Chondrocyte (in vitro differentiated cells): ENCODE results near the gene AMH. TPM values are rescaled to one million over a fixed set of nuclear protein-coding genes. Genes with fewer than 3 reads are reported as not detected.

Source experiments
- DNase-seq: peaks from one replicate; pipeline ENCODE4 v3.0.0; 2021; ENCODE audit warnings: mixed read lengths, low spot score
- H3K27ac Mint-ChIP-seq: one replicate; pipeline ENCODE4 v1.8.0; 2021; ENCODE audit warnings: mild to moderate bottlenecking, moderate library complexity, mixed read lengths; ENCODE audit not compliant: unreplicated experiment
- H3K27me3 Mint-ChIP-seq: 2 replicates; pipeline ENCODE4 v1.8.0; 2021; ENCODE audit warnings: low read depth, mixed read lengths
- H3K36me3 Mint-ChIP-seq: 2 replicates; pipeline ENCODE4 v1.8.0; 2021; ENCODE audit warnings: low read depth, mixed read lengths
- H3K4me1 Mint-ChIP-seq: 2 replicates; pipeline ENCODE4 v1.8.0; 2021; ENCODE audit warnings: low read depth, mild to moderate bottlenecking, mixed read lengths
- H3K4me3 Mint-ChIP-seq: one replicate; pipeline ENCODE4 v1.8.0; 2021; ENCODE audit warnings: mild to moderate bottlenecking, moderate library complexity, mixed read lengths; ENCODE audit not compliant: unreplicated experiment
- H3K9me3 Mint-ChIP-seq: 2 replicates; pipeline ENCODE4 v1.8.0; 2021; ENCODE audit warnings: low read depth, mixed read lengths
- total RNA-seq: library from RNA; stranded (reverse); gene quantifications from 3 replicates; pipeline ENCODE4 v1.2.1, GENCODE V29; 2021
- TF ChIP-seq, protein P1 (sequence below): fragments of 200-600 bp; sonication (generic); IDR thresholded peaks from 2 replicates; pipeline ENCODE4 v1.5.0; 2021; ENCODE audit warnings: antibody characterized with exemption, mild to moderate bottlenecking, moderate library complexity

AMH gene
- total RNA-seq, 1 donor from 2014 or later: 10.8 TPM

DNA sequence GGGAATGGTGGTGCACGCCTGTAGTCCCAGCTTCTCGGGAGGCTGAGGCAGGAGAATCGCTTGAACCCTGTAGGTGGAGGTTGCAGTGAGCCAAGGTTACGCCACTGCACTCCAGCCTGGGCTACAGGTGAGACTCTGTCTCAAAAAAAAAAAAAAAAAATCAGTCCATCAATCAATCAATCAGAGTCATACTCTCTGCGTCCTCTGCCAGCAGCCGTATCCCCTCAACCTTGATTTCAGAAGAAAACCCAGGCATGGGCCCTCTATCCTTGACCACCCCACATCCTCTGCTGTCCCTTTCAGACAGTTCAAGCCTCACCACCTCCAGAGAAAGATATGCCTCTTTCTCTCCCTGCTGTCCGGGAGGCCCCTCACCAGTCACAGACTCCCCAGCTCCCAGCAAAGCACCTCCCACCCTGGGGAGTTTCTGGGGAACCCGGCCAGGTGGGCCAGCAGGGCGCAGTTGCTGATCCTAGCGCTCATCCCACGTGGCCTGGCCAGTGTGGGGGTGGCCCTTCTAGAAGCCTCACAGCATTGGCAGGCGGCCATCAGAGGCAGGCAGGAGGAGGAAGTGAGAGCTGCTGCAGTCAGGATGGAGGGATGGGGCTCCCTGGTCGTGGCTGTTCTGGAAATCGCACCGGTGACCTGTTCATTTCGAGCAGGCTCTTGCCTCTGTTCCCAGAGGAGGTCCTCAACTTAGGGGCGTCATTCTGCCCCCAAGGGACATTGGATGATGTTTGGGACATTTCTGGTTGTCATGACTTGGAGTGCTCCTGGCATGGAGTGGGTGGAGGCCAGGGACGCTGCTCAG lies 17.3 kb downstream of the AMH start:
- H3K36me3 Mint-ChIP-seq: peaks cover under 1% of the 10 kb centered on the region
- peak; percentile 90 for DNase-seq
- H3K27ac Mint-ChIP-seq: peak overlapping the region; percentile 1

DNA sequence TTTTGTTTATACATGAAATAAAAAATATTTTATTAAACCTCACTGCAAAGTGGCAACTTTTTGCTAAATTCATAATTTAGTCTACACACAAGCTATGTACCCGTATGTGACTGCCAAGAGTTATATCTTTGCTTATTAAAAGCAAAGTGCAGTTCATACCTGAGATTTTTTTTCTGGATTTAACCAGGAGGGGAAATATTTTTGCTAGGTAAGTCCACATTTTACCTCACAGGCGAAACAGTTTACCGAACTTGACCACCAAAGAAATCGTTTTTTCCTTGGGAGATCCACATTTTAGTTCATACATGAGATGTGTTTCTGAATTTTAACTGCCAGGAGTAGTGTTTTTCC lies 19.3 kb downstream of the AMH start:
- Mint-ChIP-seq H3K27me3 (no peaks in the 10 kb centered on the region), H3K9me3 (no peaks in the 10 kb centered on the region), H3K4me1 (peaks cover 30% of the 10 kb centered on the region), H3K36me3 (peaks cover 8% of the 10 kb centered on the region), H3K4me3 (peak overlapping the region; percentile 90), H3K27ac (no peak overlapping the region)
- TF ChIP-seq, protein P1, sequence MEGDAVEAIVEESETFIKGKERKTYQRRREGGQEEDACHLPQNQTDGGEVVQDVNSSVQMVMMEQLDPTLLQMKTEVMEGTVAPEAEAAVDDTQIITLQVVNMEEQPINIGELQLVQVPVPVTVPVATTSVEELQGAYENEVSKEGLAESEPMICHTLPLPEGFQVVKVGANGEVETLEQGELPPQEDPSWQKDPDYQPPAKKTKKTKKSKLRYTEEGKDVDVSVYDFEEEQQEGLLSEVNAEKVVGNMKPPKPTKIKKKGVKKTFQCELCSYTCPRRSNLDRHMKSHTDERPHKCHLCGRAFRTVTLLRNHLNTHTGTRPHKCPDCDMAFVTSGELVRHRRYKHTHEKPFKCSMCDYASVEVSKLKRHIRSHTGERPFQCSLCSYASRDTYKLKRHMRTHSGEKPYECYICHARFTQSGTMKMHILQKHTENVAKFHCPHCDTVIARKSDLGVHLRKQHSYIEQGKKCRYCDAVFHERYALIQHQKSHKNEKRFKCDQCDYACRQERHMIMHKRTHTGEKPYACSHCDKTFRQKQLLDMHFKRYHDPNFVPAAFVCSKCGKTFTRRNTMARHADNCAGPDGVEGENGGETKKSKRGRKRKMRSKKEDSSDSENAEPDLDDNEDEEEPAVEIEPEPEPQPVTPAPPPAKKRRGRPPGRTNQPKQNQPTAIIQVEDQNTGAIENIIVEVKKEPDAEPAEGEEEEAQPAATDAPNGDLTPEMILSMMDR: no peak
- DNase-seq: no peak

More for the DNA sequence above, 17.3 kb downstream of the AMH start:
- TF ChIP-seq, protein P1: no peak
- Mint-ChIP-seq H3K4me1 (peaks cover 13% of the 10 kb centered on the region), H3K9me3 (no peaks in the 10 kb centered on the region), H3K27me3 (no peaks in the 10 kb centered on the region), H3K4me3 (no peak overlapping the region)

DNA sequence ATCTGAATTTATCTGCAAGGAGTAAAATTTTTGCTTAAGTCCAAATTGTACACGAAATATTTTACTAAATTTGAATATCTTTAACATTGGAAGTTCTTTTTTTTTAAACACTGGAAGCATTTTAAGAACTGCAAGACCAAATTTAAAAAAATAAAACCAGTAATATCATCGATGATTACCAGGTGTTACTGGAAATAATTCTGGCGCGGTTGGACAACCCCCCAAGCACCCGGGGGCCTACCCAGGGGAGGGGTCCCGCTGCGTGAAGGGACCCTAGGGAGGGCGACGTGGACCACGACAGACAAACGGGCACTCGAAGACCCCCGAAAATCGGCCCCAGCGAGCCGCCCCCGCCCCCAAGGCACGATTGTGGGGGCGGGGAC lies 19.7 kb downstream of the AMH start:
- no peaks in the 10 kb centered on the region for H3K9me3 Mint-ChIP-seq
- H3K27ac Mint-ChIP-seq: no peak overlapping the region
- DNase-seq: no peak
- peaks cover 10% of the 10 kb centered on the region for H3K36me3 Mint-ChIP-seq
- H3K4me3 Mint-ChIP-seq: peak overlapping the region; percentile 90
- TF ChIP-seq, protein P1: no peak
- peaks cover 34% of the 10 kb centered on the region for H3K4me1 Mint-ChIP-seq
- H3K27me3 Mint-ChIP-seq: no peaks in the 10 kb centered on the region

DNA sequence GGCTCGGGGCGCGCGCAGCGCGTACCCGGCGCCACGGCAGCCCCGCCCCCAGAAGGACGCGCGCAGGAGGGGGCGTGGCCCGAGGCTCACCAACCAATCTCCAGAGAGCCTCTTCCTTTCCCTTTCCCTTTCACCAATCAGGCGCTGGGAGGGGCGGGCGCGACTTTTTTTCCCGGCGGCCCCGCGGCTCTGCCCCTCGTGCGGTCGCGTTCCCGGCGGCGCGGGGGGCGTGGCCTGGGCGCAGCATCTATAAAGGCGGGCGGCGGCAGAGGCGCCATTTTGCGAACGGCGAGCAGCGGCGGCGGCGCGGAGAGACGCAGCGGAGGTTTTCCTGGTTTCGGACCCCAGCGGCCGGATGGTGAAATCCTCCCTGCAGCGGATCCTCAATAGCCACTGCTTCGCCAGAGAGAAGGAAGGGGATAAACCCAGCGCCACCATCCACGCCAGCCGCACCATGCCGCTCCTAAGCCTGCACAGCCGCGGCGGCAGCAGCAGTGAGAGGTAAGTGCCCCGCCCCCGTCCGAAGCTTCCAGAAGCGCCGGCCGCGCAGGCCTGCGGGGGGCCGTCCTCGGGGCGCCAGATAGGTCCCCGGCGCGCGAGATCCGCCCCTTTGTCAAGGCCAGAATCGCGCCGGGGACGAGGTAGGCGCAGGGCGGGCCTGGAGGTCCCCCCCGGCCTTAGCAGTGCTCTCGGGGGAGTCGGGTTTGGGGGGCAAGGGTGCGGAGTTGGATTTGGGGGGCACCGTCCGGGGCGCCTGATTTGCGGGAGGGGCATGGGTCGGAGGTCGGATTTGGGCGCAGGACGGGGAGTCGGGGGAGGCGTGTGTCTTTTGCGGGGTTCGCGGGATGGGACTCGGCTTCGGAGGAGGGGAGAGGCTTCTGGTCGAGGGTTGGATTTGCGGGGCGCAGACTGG lies 20.4 kb downstream of the AMH start:
- TF ChIP-seq, protein P1: peak; percentile 41
- H3K27ac Mint-ChIP-seq: peak overlapping the region; percentile 93
- peak; percentile 98 for DNase-seq
- peak overlapping the region; percentile 90 for H3K4me3 Mint-ChIP-seq
- H3K4me1 Mint-ChIP-seq: peaks cover 40% of the 10 kb centered on the region
- H3K36me3 Mint-ChIP-seq: peaks cover 11% of the 10 kb centered on the region
- H3K9me3 Mint-ChIP-seq: no peaks in the 10 kb centered on the region
- H3K27me3 Mint-ChIP-seq: no peaks in the 10 kb centered on the region

DNA sequence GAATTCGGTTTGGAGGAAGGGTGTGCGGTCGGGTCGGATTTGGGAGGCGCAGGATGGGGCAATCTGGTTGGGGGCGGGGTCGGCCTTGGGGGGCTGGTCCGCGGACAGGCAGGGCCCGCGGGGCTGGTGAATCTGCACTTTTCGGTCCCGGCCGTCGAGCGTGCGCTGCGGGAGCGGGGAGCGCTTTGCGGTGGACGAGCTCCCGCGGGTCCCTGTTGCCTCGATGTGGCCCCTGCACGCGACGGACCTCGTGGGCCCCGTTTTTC lies 21.0 kb downstream of the AMH start:
- peaks cover 11% of the 10 kb centered on the region for H3K36me3 Mint-ChIP-seq
- no peaks in the 10 kb centered on the region for H3K27me3 Mint-ChIP-seq
- TF ChIP-seq, protein P1: no peak
- H3K9me3 Mint-ChIP-seq: no peaks in the 10 kb centered on the region
- H3K4me1 Mint-ChIP-seq: peaks cover 44% of the 10 kb centered on the region
- peak overlapping the region; percentile 93 for H3K27ac Mint-ChIP-seq
- DNase-seq: no peak
- H3K4me3 Mint-ChIP-seq: peak overlapping the region; percentile 90
